IMR-90 (cell line): Measurements from ENCODE around the gene MORC1. TPM values are rescaled to one million over a fixed set of nuclear protein-coding genes. Genes with fewer than 3 reads are reported as not detected.

Source experiments
- ATAC-seq: fragments of 200-7000 bp; cut with Tn5 transposase; 2 replicates; pipeline ENCODE4 v1.9.1; 2020; ENCODE audit warnings: low read depth, mild to moderate bottlenecking, moderate library complexity
- BruUV-seq: library from RNA; stranded (reverse); fragments of 400-500 nt; replicated peaks from 2 replicates; lab custom pipeline; 2021; lab: Mats Ljungman, UMichigan
- CTCF ChIA-PET: fragments of 300-600 bp; formaldehyde crosslinking; extraction: SDS; loops from one replicate; lab custom pipeline; 2021; ENCODE audit warnings: antibody characterized with exemption; lab: Yijun Ruan, JAX
- POLR2A ChIA-PET: fragments of 300-600 bp; sonication (Branson Sonifier 250); formaldehyde crosslinking; loops from one replicate; lab custom pipeline; 2022; ENCODE audit warnings: antibody characterized with exemption; ENCODE audit not compliant: unreplicated experiment; lab: Charles Lee
- DNase-seq: peaks from one replicate; pipeline ENCODE4 v3.0.0; 2013
- H2AFZ ChIP-seq: replicated peaks from 2 replicates; pipeline ENCODE3; 2013; ENCODE audit warnings: low read length, mild to moderate bottlenecking; ENCODE audit not compliant: poor library complexity
- H2AK5ac ChIP-seq: 2 replicates; pipeline ENCODE4 v1.6.1; 2013; ENCODE audit warnings: low read depth, low read length, inconsistent platforms
- H2AK9ac ChIP-seq: replicated peaks from 2 replicates; pipeline ENCODE3; 2013; ENCODE audit warnings: mild to moderate bottlenecking, low read depth, low read length, moderate library complexity; ENCODE audit not compliant: poor library complexity
- H2BK120ac ChIP-seq: 2 replicates; pipeline ENCODE4 v1.6.1; 2013; ENCODE audit warnings: low read depth, low read length, inconsistent platforms
- H2BK15ac ChIP-seq: 3 replicates; pipeline ENCODE4 v1.6.1; 2013; ENCODE audit warnings: low read depth, low read length, inconsistent platforms
- H2BK20ac ChIP-seq: 2 replicates; pipeline ENCODE4 v1.6.1; 2013; ENCODE audit warnings: low read depth, mild to moderate bottlenecking, inconsistent platforms, low read length, moderate library complexity
- H2BK5ac ChIP-seq: 2 replicates; pipeline ENCODE4 v1.6.1; 2013; ENCODE audit warnings: mild to moderate bottlenecking, low read depth, low read length, inconsistent platforms; ENCODE audit not compliant: poor library complexity, severe bottlenecking
- H3K14ac ChIP-seq: replicated peaks from 2 replicates; pipeline ENCODE4 v1.6.1; 2013; ENCODE audit warnings: low read depth, low read length, inconsistent platforms
- H3K18ac ChIP-seq: 2 replicates; pipeline ENCODE4 v1.6.1; 2013; ENCODE audit warnings: low read depth, low read length, control low read depth
- H3K23ac ChIP-seq: 2 replicates; pipeline ENCODE4 v1.6.1; 2013; ENCODE audit warnings: low read depth, low read length, inconsistent platforms
- H3K27ac ChIP-seq: 2 replicates; pipeline ENCODE4 v1.5.1; 2013; ENCODE audit warnings: mild to moderate bottlenecking, control low read depth, low read length; ENCODE audit not compliant: insufficient read depth
- H3K27me3 ChIP-seq: 2 replicates; pipeline ENCODE4 v1.6.1; 2013; ENCODE audit warnings: low read length; ENCODE audit not compliant: control insufficient read depth, insufficient read depth
- H3K36me3 ChIP-seq: 2 replicates; pipeline ENCODE4 v1.6.1; 2013; ENCODE audit warnings: low read length, mixed read lengths; ENCODE audit not compliant: control insufficient read depth, insufficient read depth
- H3K4ac ChIP-seq: 2 replicates; pipeline ENCODE4 v1.6.1; 2013; ENCODE audit warnings: low read depth, low read length, inconsistent platforms
- H3K4me1 ChIP-seq: 2 replicates; pipeline ENCODE4 v1.6.1; 2013; ENCODE audit warnings: low read length, mixed read lengths; ENCODE audit not compliant: control insufficient read depth, insufficient read depth
- H3K4me2 ChIP-seq: 2 replicates; pipeline ENCODE4 v1.6.1; 2013; ENCODE audit warnings: low read depth, mild to moderate bottlenecking, control low read depth, low read length, moderate library complexity
- H3K4me3 ChIP-seq: 2 replicates; pipeline ENCODE4 v1.5.1; 2013; ENCODE audit warnings: low read depth, mild to moderate bottlenecking, control low read depth, low read length, moderate library complexity; ENCODE audit not compliant: insufficient read depth
- H3K56ac ChIP-seq: 2 replicates; pipeline ENCODE4 v1.6.1; 2013; ENCODE audit warnings: low read length, inconsistent platforms; ENCODE audit not compliant: insufficient read depth; ENCODE audit errors: extremely low read depth
- H3K79me1 ChIP-seq, 2 experiments: 2 replicates each; pipeline ENCODE4 v1.6.1; 2013; ENCODE audit warnings: low read length in 2 of 2, inconsistent platforms in 1 of 2, low read depth in 1 of 2
- H3K9ac ChIP-seq: 2 replicates; pipeline ENCODE4 v1.6.1; 2013; ENCODE audit warnings: low read depth, low read length, control low read depth
- H3K9me1 ChIP-seq: 2 replicates; pipeline ENCODE4 v1.6.1; 2013; ENCODE audit warnings: low read length, inconsistent platforms; ENCODE audit not compliant: insufficient read depth
- H3K9me3 ChIP-seq: 2 replicates; pipeline ENCODE4 v1.6.1; 2013; ENCODE audit warnings: low read length; ENCODE audit not compliant: control insufficient read depth, insufficient read depth
- H4K20me1 ChIP-seq: 2 replicates; pipeline ENCODE4 v1.6.1; 2013; ENCODE audit warnings: low read length, inconsistent platforms; ENCODE audit not compliant: insufficient read depth
- H4K5ac ChIP-seq: 2 replicates; pipeline ENCODE4 v1.6.1; 2013; ENCODE audit warnings: mild to moderate bottlenecking, low read depth, low read length, control low read depth
- H4K8ac ChIP-seq, 2 experiments: 2 replicates each; pipeline ENCODE4 v1.6.1; 2013; ENCODE audit warnings: low read depth in 2 of 2, low read length in 2 of 2, control low read depth in 1 of 2, inconsistent platforms in 1 of 2
- H4K91ac ChIP-seq: 2 replicates; pipeline ENCODE4 v1.6.1; 2013; ENCODE audit warnings: low read depth, low read length, inconsistent platforms; ENCODE audit not compliant: insufficient read depth
- BHLHE40 ChIP-seq: fragments of 150-350 bp; IDR thresholded peaks from 2 replicates; pipeline ENCODE4 v1.6.1; 2016; ENCODE audit warnings: mild to moderate bottlenecking, low read depth, low read length
- CEBPB ChIP-seq: IDR thresholded peaks from 2 replicates; pipeline ENCODE4 v1.6.1; 2012; ENCODE audit warnings: low read depth, low read length, improper control_type of control experiment
- CHD1 ChIP-seq: IDR thresholded peaks from 2 replicates; pipeline ENCODE4 v1.6.1; 2012; ENCODE audit warnings: low read depth, low read length, improper control_type of control experiment
- CTCF ChIP-seq: conservative IDR thresholded peaks from 2 replicates; pipeline ENCODE4 v1.5.1; 2012; ENCODE audit warnings: mild to moderate bottlenecking, low read depth, low read length, improper control_type of control experiment
- ELK1 ChIP-seq: fragments of 150-350 bp; IDR thresholded peaks from 2 replicates; pipeline ENCODE4 v1.6.1; 2016; ENCODE audit warnings: low read depth, mild to moderate bottlenecking, low read length, moderate library complexity, borderline replicate concordance
- FOS ChIP-seq: fragments of 150-350 bp; IDR thresholded peaks from 2 replicates; pipeline ENCODE4 v1.6.1; 2016; ENCODE audit warnings: low read depth, low read length
- MAFK ChIP-seq: IDR thresholded peaks from 2 replicates; pipeline ENCODE4 v1.6.1; 2012; ENCODE audit warnings: low read depth, low read length, improper control_type of control experiment
- MAZ ChIP-seq: IDR thresholded peaks from 2 replicates; pipeline ENCODE4 v1.6.1; 2012; ENCODE audit warnings: low read depth, mild to moderate bottlenecking, low read length, improper control_type of control experiment, moderate library complexity, borderline replicate concordance
- MXI1 ChIP-seq: IDR thresholded peaks from 2 replicates; pipeline ENCODE4 v1.6.1; 2012; ENCODE audit warnings: low read depth, mild to moderate bottlenecking, low read length, moderate library complexity, borderline replicate concordance
- NFE2L2 ChIP-seq: fragments of 150-350 bp; IDR thresholded peaks from 2 replicates; pipeline ENCODE4 v1.6.1; 2016; ENCODE audit warnings: low read depth, mild to moderate bottlenecking, low read length
- POLR2A ChIP-seq: IDR thresholded peaks from 2 replicates; pipeline ENCODE4 v1.6.1; 2012; ENCODE audit warnings: mild to moderate bottlenecking, low read depth, low read length
- RAD21 ChIP-seq: IDR thresholded peaks from 2 replicates; pipeline ENCODE4 v1.6.1; 2012; ENCODE audit warnings: low read length, improper control_type of control experiment
- RCOR1 ChIP-seq: IDR thresholded peaks from 2 replicates; pipeline ENCODE4 v1.6.1; 2012; ENCODE audit warnings: mild to moderate bottlenecking, low read length, improper control_type of control experiment; ENCODE audit not compliant: insufficient replicate concordance
- RFX5 ChIP-seq: IDR thresholded peaks from 2 replicates; pipeline ENCODE4 v1.8.0; 2012; ENCODE audit warnings: low read depth, mild to moderate bottlenecking, low read length, moderate library complexity
- SMC3 ChIP-seq: fragments of 150-350 bp; IDR thresholded peaks from 2 replicates; pipeline ENCODE4 v1.6.1; 2016; ENCODE audit warnings: low read depth, mild to moderate bottlenecking, antibody characterized with exemption, low read length, moderate library complexity
- USF2 ChIP-seq: fragments of 150-350 bp; IDR thresholded peaks from 2 replicates; pipeline ENCODE4 v1.6.1; 2017; ENCODE audit warnings: mild to moderate bottlenecking, antibody characterized with exemption, low read length, low read depth
- dilution Hi-C: fragments of 300-500 bp; cut with HindIII; formaldehyde crosslinking; loops from one replicate; pipeline ENCODE4 v1.14.3; 2018; ENCODE audit warnings: low sequenced_read_pairs; ENCODE audit not compliant: unreplicated experiment
- in situ Hi-C: fragments of 300-500 bp; cut with MboI; formaldehyde crosslinking; loops from 3 replicates; pipeline ENCODE4 v1.14.3; 2019; ENCODE audit warnings: low sequenced_read_pairs, inconsistent platforms, mixed read lengths
- intact Hi-C: fragments of 100-400 bp; cut with micrococcal nuclease; formaldehyde crosslinking; loops from 2 replicates; pipeline ENCODE4 v1.10.0; 2022
- polyA plus RNA-seq, 3 experiments: library from polyadenylated mRNA; depleted of rRNA; stranded (reverse); fragments of >200 nt; gene quantifications; 2 replicates each; pipeline ENCODE4 v1.2.3, GENCODE V29; 2012; ENCODE audit warnings: low replicate concordance in 1 of 3
- total RNA-seq: library from RNA; depleted of rRNA; stranded (reverse); fragments of >200 nt; gene quantifications from 2 replicates; pipeline ENCODE4 v1.2.3, GENCODE V29; 2012

Gene MORC1
- total and polyA plus RNA-seq, 2 of the 4 experiments (the other 2 are of a cell fraction), result not detected

GRCh38 chr3:109026821-109027220 lies 91.1 kb downstream of the MORC1 start:
- H4K5ac ChIP-seq, result no peak overlapping the region
- no peak overlapping the region for H3K14ac ChIP-seq
- no peak overlapping the region for H3K4me2 ChIP-seq
- no peaks in the 10 kb centered on the region for H3K79me1 ChIP-seq
- H3K23ac ChIP-seq, result no peak overlapping the region
- no peaks in the 10 kb centered on the region for H3K9me3 ChIP-seq
- no peak overlapping the region for H4K91ac ChIP-seq
- intact Hi-C loops (no loop called here), dilution Hi-C loops (no loop called here), in situ Hi-C loops (no loop called here)
- no peaks in the 10 kb centered on the region for H3K36me3 ChIP-seq
- no peak overlapping the region for H3K9ac ChIP-seq
- CTCF ChIA-PET, result interaction anchor here (0.6 kb wide), 3 partner anchors 33 to 382 kb away, joined by 3 to 5 read pairs (median 3); no protein-coding TSS in a partner anchor
- POLR2A ChIA-PET, result no interaction called here
- no peak overlapping the region for H2AK5ac ChIP-seq
- no peak overlapping the region for H4K8ac ChIP-seq
- no peak overlapping the region for H3K18ac ChIP-seq
- no peak for DNase-seq
- H3K9me1 ChIP-seq, result no peaks in the 10 kb centered on the region
- TF ChIP-seq CHD1 (no peak), CEBPB (no peak), MAFK (no peak), MXI1 (no peak), FOS (no peak), BHLHE40 (no peak), SMC3 (no peak), RCOR1 (no peak), RFX5 (no peak), NFE2L2 (no peak), USF2 (no peak), ELK1 (no peak), POLR2A (no peak), RAD21 (no peak), MAZ (no peak), CTCF (no peak)
- H2AK9ac ChIP-seq, result no peak overlapping the region
- no peak overlapping the region for H2BK5ac ChIP-seq
- H2BK20ac ChIP-seq, result no peak overlapping the region
- no peak overlapping the region for H3K56ac ChIP-seq
- no peak overlapping the region for H2BK120ac ChIP-seq
- H3K4me1 ChIP-seq, result no peaks in the 10 kb centered on the region
- no peak overlapping the region for H3K4me3 ChIP-seq
- H4K20me1 ChIP-seq, result no peaks in the 10 kb centered on the region
- H3K4ac ChIP-seq, result no peak overlapping the region
- no peak overlapping the region for H2AFZ ChIP-seq
- no peak overlapping the region for H2BK15ac ChIP-seq
- H3K27ac ChIP-seq, result no peak overlapping the region
- no TSS peak for BruUV-seq
- ATAC-seq, result no peak
- no peaks in the 10 kb centered on the region for H3K27me3 ChIP-seq
